Endothelial cell of umbilical vein (primary cell): ENCODE data around the gene PDXDC1. TPM values are rescaled to one million over a fixed set of nuclear protein-coding genes. Genes with fewer than 3 reads are reported as not detected.

Experiments used
- BruUV-seq: library from RNA; stranded (reverse); fragments of 400-500 nt; replicated peaks from 2 replicates; lab custom pipeline; 2021; lab: Mats Ljungman, UMichigan
- CTCF ChIA-PET: fragments of 300-600, 350-600 bp; sonication (Branson Sonifier 250); formaldehyde crosslinking; loops from one replicate; lab custom pipeline; 2021; ENCODE audit warnings: antibody characterized with exemption, inconsistent platforms; lab: Charles Lee
- POLR2A ChIA-PET: fragments of 300-600, 350-600 bp; sonication (Branson Sonifier 250); formaldehyde crosslinking; loops from one replicate; lab custom pipeline; 2021; ENCODE audit warnings: antibody characterized with exemption, inconsistent platforms; lab: Charles Lee
- DNase-seq: peaks from one replicate; pipeline ENCODE4 v3.0.0-alpha.2; 2011; ENCODE audit warnings: low read depth, low spot score
- FAIRE-seq: peaks from 2 replicates; lab custom pipeline; 2011; peaks lifted over from hg19 to GRCh38; lab: Jason Lieb, UNC
- H2AFZ ChIP-seq: 2 replicates; pipeline ENCODE4 v1.6.0; 2012; ENCODE audit warnings: low read depth, low read length, control low read depth, inconsistent platforms
- H3K27ac ChIP-seq: 2 replicates; pipeline ENCODE4 v1.5.1; 2011; ENCODE audit warnings: low read depth, mild to moderate bottlenecking, control low read depth, low read length, moderate library complexity; ENCODE audit not compliant: insufficient read depth
- H3K27me3 ChIP-seq, 2 experiments: 2 replicates each; pipeline versions ENCODE4 v1.6.0 to v1.6.1; 2011; ENCODE audit warnings: low read length in 2 of 2, mixed read lengths in 1 of 2; ENCODE audit not compliant: control insufficient read depth in 2 of 2, insufficient read depth in 2 of 2
- H3K36me3 ChIP-seq, 2 experiments: 2 replicates in 1 of 2; 3 replicates in 1 of 2; pipeline ENCODE4 v1.5.1; 2011; ENCODE audit warnings: low read length in 2 of 2, mild to moderate bottlenecking in 1 of 2, moderate library complexity in 1 of 2; ENCODE audit not compliant: control insufficient read depth in 2 of 2, insufficient read depth in 2 of 2; ENCODE audit errors: extremely low read depth in 1 of 2
- H3K4me1 ChIP-seq: 3 replicates; pipeline ENCODE4 v1.5.1; 2011; ENCODE audit warnings: mild to moderate bottlenecking, low read length; ENCODE audit not compliant: control insufficient read depth, insufficient read depth; ENCODE audit errors: extremely low read depth
- H3K4me2 ChIP-seq: 2 replicates; pipeline ENCODE4 v1.6.1; 2011; ENCODE audit warnings: low read length, control low read depth, mixed read lengths; ENCODE audit not compliant: insufficient read depth
- H3K4me3 ChIP-seq, 3 experiments: fragments of 200-600 bp in 1 of 3; sonication (generic), shearing (Covaris generic) in 1 of 3; replicated peaks in 1 of 3; 2 replicates each; pipeline ENCODE4 v1.5.1; 2011 to 2016; ENCODE audit warnings: control low read depth in 3 of 3, low read length in 3 of 3, mild to moderate bottlenecking in 2 of 3, inconsistent platforms in 1 of 3, low read depth in 1 of 3, moderate library complexity in 1 of 3; ENCODE audit not compliant: insufficient read depth in 1 of 3
- H3K79me2 ChIP-seq: 2 replicates; pipeline ENCODE4 v1.6.0; 2012; ENCODE audit warnings: low read length, inconsistent platforms; ENCODE audit not compliant: control insufficient read depth, insufficient read depth
- H3K9ac ChIP-seq: replicated peaks from 2 replicates; pipeline ENCODE3; 2011; ENCODE audit warnings: low read length, control low read depth; ENCODE audit not compliant: insufficient read depth; ENCODE audit errors: extremely low read depth
- H3K9me1 ChIP-seq: replicated peaks from 3 replicates; pipeline ENCODE4 v1.6.0; 2011; ENCODE audit warnings: mild to moderate bottlenecking, low read length; ENCODE audit not compliant: control insufficient read depth, insufficient read depth; ENCODE audit errors: extremely low read depth
- H3K9me3 ChIP-seq: replicated peaks from 2 replicates; pipeline ENCODE4 v1.5.1; 2012; ENCODE audit warnings: low read length, inconsistent platforms; ENCODE audit not compliant: control insufficient read depth, insufficient read depth
- H4K20me1 ChIP-seq: replicated peaks from 2 replicates; pipeline ENCODE3; 2011; ENCODE audit warnings: mild to moderate bottlenecking, low read length; ENCODE audit not compliant: control insufficient read depth, insufficient read depth; ENCODE audit errors: extremely low read depth
- CTCF ChIP-seq, 2 donors: IDR thresholded peaks; 1 replicate in 1 of 2; 2 replicates in 1 of 2; pipeline ENCODE4 v1.5.1; 2011; ENCODE audit warnings: low read length in 2 of 2, mild to moderate bottlenecking in 2 of 2, moderate library complexity in 2 of 2, control low read depth in 1 of 2, inconsistent platforms in 1 of 2, low read depth in 1 of 2; ENCODE audit not compliant: insufficient read depth in 1 of 2; ENCODE audit errors: extremely low read depth in 1 of 2
- EZH2 ChIP-seq: IDR thresholded peaks from 2 replicates; pipeline ENCODE4 v1.6.1; 2012; ENCODE audit warnings: borderline replicate concordance, low read depth, mild to moderate bottlenecking, moderate library complexity, low read length, inconsistent platforms; ENCODE audit not compliant: severe bottlenecking
- FOS ChIP-seq: IDR thresholded peaks from 2 replicates; pipeline ENCODE4 v1.6.1; 2011; ENCODE audit warnings: mild to moderate bottlenecking, low read length, moderate library complexity, borderline replicate concordance; ENCODE audit not compliant: insufficient read depth
- GATA2 ChIP-seq: IDR thresholded peaks from 2 replicates; pipeline ENCODE4 v1.7.0; 2011; ENCODE audit warnings: low read depth, mild to moderate bottlenecking, moderate library complexity, mixed read lengths, low read length; ENCODE audit not compliant: insufficient read length, insufficient read depth
- JUN ChIP-seq: IDR thresholded peaks from 2 replicates; pipeline ENCODE4 v1.6.1; 2011; ENCODE audit warnings: borderline replicate concordance, low read depth; ENCODE audit not compliant: insufficient read length, insufficient read depth
- MAX ChIP-seq: IDR thresholded peaks from 2 replicates; pipeline ENCODE4 v1.6.1; 2011; ENCODE audit not compliant: insufficient read depth, insufficient read length
- MYC ChIP-seq: IDR thresholded peaks from one replicate; pipeline ENCODE4 v1.6.1; 2011; ENCODE audit warnings: mild to moderate bottlenecking, low read depth, low read length
- POLR2A ChIP-seq: IDR thresholded peaks from 2 replicates; pipeline ENCODE4 v1.6.1; 2012; ENCODE audit warnings: low read depth, mild to moderate bottlenecking, control low read depth, low read length
- POLR2AphosphoS5 ChIP-seq: IDR thresholded peaks from 2 replicates; pipeline ENCODE4 v1.6.1; 2012; ENCODE audit warnings: low read depth, mild to moderate bottlenecking, control low read depth, low read length, moderate library complexity; ENCODE audit not compliant: insufficient read depth
- dilution Hi-C: fragments of 300-500 bp; cut with MboI; formaldehyde crosslinking; loops from one replicate; pipeline ENCODE4 v1.15.0; 2019; ENCODE audit warnings: low sequenced_read_pairs; ENCODE audit not compliant: extremely low pct_ligation_motif_present
- intact Hi-C: fragments of 100-400 bp; cut with micrococcal nuclease; formaldehyde crosslinking; loops from one replicate; pipeline ENCODE4 v1.10.0; 2022
- polyA plus RNA-seq, 4 experiments: library from polyadenylated mRNA; depleted of rRNA in 3 of 4; stranded (reverse) in 3 of 4; unstranded in 1 of 4; fragments of >200 nt; gene quantifications; 2 replicates each; pipeline versions ENCODE4 v1.2.1 to v1.2.3, GENCODE V29; 2011 to 2012; ENCODE audit warnings: missing spikeins in 1 of 4
- total RNA-seq: library from RNA; stranded (reverse); gene quantifications from 2 replicates; pipeline ENCODE4 v1.2.3, GENCODE V29; 2021

Gene PDXDC1
- total and polyA plus RNA-seq, 2 donors (not counting 3 experiments of a cell fraction or from before 2014, with no cell fraction given) = 44.6 to 78.9 TPM

DNA sequence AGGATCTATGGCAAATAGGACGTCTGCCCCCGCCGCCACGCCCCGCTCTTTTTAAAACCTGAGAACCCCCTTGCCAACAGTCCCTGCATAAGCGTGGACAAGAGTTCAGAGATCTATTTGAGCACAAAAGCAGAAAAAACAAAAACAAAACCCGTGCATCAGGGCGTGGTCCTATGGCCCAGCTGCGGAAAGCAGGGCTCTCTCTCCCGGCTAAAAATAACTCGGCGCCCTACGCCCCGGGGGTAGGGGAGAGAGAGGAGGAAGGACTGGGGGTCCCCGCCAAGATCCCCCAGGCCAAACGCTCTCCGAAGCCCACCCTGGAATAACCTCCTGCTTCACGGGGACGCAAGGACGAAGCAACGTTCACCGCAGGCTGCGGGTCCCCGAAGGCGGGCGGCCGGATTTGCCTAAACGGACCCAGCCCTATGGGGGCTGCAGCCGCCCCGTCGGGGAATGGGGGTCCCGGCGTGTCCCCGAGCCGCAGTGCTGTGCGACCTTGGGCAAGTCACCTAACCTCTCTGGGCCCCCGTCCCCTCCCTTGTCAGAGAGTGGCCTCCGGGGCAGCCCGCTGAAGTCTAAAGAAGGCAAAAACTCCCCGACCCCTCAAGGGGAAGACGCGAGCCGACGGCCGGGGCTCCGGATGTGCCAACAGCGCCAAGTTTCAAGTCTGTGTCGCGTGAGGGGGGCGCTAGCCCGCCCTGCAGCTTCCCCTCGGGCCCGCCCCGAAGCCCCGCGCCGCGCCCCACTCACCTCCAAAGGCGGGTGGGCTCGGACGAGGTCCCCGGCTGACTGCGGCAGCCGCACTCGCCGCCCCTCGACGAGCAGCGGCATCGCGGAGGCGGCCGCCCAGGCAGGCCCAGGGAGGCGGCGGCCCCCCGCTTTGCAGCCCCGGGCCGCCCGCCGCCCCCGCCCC, 80.6 kb downstream of the PDXDC1 start:
- ChIA-PET CTCF (interaction anchor here (0.7 to 2.1 kb wide), 4 partner anchors 16 to 39 kb away, joined by 3 to 6 read pairs (median 3); partner anchors contain the start of gene RRN3), POLR2A (no interaction called here)
- peaks cover 10% of the 10 kb centered on the region for H3K4me1 ChIP-seq
- peak; percentile 52 for DNase-seq
- peak overlapping the region; percentile 78 to 93 (median 87) for H3K4me3 ChIP-seq
- peaks cover 6 to 8% of the 10 kb centered on the region in 2 experiments for H3K36me3 ChIP-seq
- H3K9ac ChIP-seq = peak overlapping the region; percentile 69
- intact Hi-C loops (loop anchor here (10.0 kb wide), 1 partner anchor 81 kb away; the partner anchor contains the start of gene PDXDC1), dilution Hi-C loops (no loop called here)
- H3K9me1 ChIP-seq = no peaks in the 10 kb centered on the region
- TSS peak; percentile 37 for BruUV-seq
- no peaks in the 10 kb centered on the region for H3K27me3 ChIP-seq
- H3K4me2 ChIP-seq = peak overlapping the region; percentile 89
- TF ChIP-seq POLR2A (no peak), JUN (no peak), MYC (no peak), POLR2AphosphoS5 (peak; percentile 22), EZH2 (no peak), FOS (no peak), GATA2 (no peak), CTCF (IDR thresholded peaks at IDR 0.05; ENCODE audit: extremely low read depth in 1 of 2, insufficient read depth in 1 of 2, low read depth in 1 of 2, low read length in 2 of 2) (peak in 1 of 2 donors; percentile 9), MAX (no peak)
- no peak for FAIRE-seq
- peaks cover 39% of the 10 kb centered on the region for H3K79me2 ChIP-seq
- H4K20me1 ChIP-seq = peaks cover under 1% of the 10 kb centered on the region
- peak overlapping the region; percentile 50 for H3K27ac ChIP-seq
- H3K9me3 ChIP-seq = no peaks in the 10 kb centered on the region
- peak overlapping the region; percentile 75 for H2AFZ ChIP-seq
